Tibial nerve (tissue), 4 donors: Measurements from ENCODE around the gene SDCCAG8. TPM values are rescaled to one million over a fixed set of nuclear protein-coding genes. Genes with fewer than 3 reads are reported as not detected.
"Not testable (repeated sequence)": the region's sequence is repeated elsewhere in the genome, so short reads cannot be mapped to it uniquely, and the experiment has no call there.

Experiments
- DNase-seq, 2 donors: peaks; one replicate each; pipeline ENCODE4 v3.0.0-alpha.2; 2019; ENCODE audit warnings: low spot score in 2 of 2
- H3K27ac ChIP-seq, 4 donors: fragments of 200-600 bp; sonication (generic) in 3 of 4; one replicate each; pipeline ENCODE4 v1.5.1; 2017 to 2019; ENCODE audit warnings: mild to moderate bottlenecking in 1 of 4
- H3K27me3 ChIP-seq, 2 donors: fragments of 200-600 bp; sonication (generic) in 1 of 2; one replicate each; pipeline versions ENCODE4 v1.5.1 to v1.6.0; 2017 to 2019
- H3K36me3 ChIP-seq, 3 donors: fragments of 200-600 bp; sonication (generic); one replicate each; pipeline ENCODE4 v1.5.1; 2018 to 2019
- H3K4me1 ChIP-seq, 4 donors: fragments of 200-600 bp; sonication (generic) in 3 of 4; one replicate each; pipeline ENCODE4 v1.5.1; 2017 to 2019
- H3K4me3 ChIP-seq, 4 donors: fragments of 200-600 bp; sonication (generic) in 3 of 4; one replicate each; pipeline ENCODE4 v1.5.1; 2017 to 2019; ENCODE audit warnings: mild to moderate bottlenecking in 1 of 4, moderate library complexity in 1 of 4
- H3K9me3 ChIP-seq, 4 donors: fragments of 200-600 bp; sonication (generic) in 3 of 4; one replicate each; pipeline ENCODE4 v1.5.1; 2017 to 2019
- EP300 ChIP-seq, 2 donors: sonication (generic); formaldehyde crosslinking; IDR thresholded peaks; one replicate each; pipeline ENCODE4 v1.6.1; 2017; ENCODE audit warnings: antibody characterized with exemption in 2 of 2, mild to moderate bottlenecking in 1 of 2
- POLR2A ChIP-seq, 2 donors: fragments of 450-650 bp; IDR thresholded peaks; one replicate each; pipeline ENCODE4 v1.6.1; 2017; ENCODE audit warnings: antibody characterized with exemption in 2 of 2, mild to moderate bottlenecking in 2 of 2, moderate library complexity in 2 of 2
- WGBS, 2 donors: methylation state at CpG; one replicate each; pipeline ENCODE4 v1.1.5; 2018; 5-methylcytosine and 5-hydroxymethylcytosine counted together
- total RNA-seq, 4 donors: library from RNA; depleted of rRNA; stranded (reverse); fragments of >200 nt; gene quantifications; one replicate each; pipeline ENCODE4 v1.1.0, GENCODE V29; 2016
- TF ChIP-seq, protein P1 (sequence below), 5 experiments: fragments of 200-600 bp in 3 of 5; fragments of 450-650 bp in 2 of 5; sonication (generic) in 3 of 5; IDR thresholded peaks; one replicate each; pipeline ENCODE4 v1.5.1; 2016 to 2019; ENCODE audit warnings: antibody characterized with exemption in 5 of 5, mild to moderate bottlenecking in 3 of 5, moderate library complexity in 2 of 5

Gene SDCCAG8
- 10 to 100 TPM; 39.0 to 86.5 (median 56.0) TPM for total RNA-seq

DNA sequence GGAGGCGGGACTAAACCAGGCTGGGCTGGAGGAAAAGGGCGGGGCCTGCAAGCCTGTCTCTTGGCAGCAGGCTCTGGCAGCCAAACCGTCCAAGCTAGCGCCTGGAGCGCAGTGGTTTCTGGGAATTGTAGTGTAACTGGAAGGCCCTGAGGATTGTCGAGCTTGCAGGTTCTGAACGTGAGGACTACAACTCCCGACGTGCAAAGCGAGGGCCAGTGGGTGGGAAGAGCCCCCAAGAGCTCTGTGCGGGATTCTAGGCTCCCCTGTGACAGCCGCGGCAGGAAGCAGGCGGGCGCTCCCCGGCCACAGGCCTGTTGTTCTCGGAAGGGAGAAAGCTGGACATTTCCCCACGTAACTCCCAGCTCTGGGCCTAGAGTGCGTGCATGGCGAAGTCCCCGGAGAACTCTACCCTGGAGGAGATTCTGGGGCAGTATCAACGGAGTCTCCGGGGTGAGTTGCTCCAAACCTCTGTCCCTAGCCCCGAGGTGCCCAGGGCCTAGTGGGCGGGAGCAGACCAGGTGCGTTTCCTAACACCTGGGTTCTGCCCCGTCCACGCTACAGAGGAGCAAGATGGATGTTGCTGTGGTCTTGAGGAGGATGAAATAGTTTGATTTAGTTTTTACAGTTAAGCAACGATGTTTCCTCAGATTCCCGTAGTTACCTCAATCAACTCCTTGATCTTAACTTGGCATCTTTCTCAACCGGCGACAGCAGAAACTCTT lies at the start of gene SDCCAG8:
Gene SDCCAG8, plus strand, starts transcription at position 251 of the 722 bp plus-strand sequence. Its CDS starts 133 bp downstream, at position 384.
- H3K4me1 ChIP-seq, result peaks cover 0 to 61% (median 24%) of the 10 kb centered on the region in 4 donors
- no peaks in the 10 kb centered on the region for H3K9me3 ChIP-seq
- peak; percentile 95 to 97 for DNase-seq
- no peaks in the 10 kb centered on the region for H3K27me3 ChIP-seq
- H3K36me3 ChIP-seq, result no peaks in the 10 kb centered on the region
- peak within 1 kb of the TSS; percentile 91 to 97 (median 94) for H3K27ac ChIP-seq
- TF ChIP-seq EP300 (IDR thresholded peaks at IDR 0.05), result peak; percentile 66 to 94
- TF ChIP-seq, protein P1, sequence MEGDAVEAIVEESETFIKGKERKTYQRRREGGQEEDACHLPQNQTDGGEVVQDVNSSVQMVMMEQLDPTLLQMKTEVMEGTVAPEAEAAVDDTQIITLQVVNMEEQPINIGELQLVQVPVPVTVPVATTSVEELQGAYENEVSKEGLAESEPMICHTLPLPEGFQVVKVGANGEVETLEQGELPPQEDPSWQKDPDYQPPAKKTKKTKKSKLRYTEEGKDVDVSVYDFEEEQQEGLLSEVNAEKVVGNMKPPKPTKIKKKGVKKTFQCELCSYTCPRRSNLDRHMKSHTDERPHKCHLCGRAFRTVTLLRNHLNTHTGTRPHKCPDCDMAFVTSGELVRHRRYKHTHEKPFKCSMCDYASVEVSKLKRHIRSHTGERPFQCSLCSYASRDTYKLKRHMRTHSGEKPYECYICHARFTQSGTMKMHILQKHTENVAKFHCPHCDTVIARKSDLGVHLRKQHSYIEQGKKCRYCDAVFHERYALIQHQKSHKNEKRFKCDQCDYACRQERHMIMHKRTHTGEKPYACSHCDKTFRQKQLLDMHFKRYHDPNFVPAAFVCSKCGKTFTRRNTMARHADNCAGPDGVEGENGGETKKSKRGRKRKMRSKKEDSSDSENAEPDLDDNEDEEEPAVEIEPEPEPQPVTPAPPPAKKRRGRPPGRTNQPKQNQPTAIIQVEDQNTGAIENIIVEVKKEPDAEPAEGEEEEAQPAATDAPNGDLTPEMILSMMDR (IDR thresholded peaks at IDR 0.05), result peak in 1 of 5 experiments; percentile 16
- peak; percentile 87 to 93 for TF ChIP-seq POLR2A (IDR thresholded peaks at IDR 0.05)
- WGBS, 2 donors, result 0% methylated on average over 28 to 29 of the region's 32 CpGs
- H3K4me3 ChIP-seq, result peak within 1 kb of the TSS; percentile 52 to 83 (median 74)

DNA sequence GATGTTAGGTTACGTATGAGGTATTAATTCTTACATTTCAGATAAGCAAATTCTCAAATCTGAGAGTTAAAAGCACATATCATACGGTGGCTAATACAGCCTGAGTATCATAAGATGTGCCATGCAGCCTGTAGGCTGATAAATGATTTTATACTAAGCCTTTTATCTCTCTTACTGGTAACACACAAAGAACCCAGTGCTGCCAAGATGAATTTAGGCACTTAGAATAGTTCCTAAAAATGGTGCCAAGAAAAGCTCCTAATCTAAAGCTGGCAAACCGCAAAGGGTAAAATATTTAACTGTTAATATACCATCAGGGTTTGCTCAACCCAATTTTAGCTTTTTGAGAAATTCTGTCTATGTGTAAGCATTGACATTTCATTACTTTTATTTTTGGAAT lies 43.9 kb upstream of the SDCCAG8 start:
- WGBS, 2 donors, result 39 to 46% methylated on average over 3 of the region's 3 CpGs
- not testable (repeated sequence) for H3K27me3 ChIP-seq, H3K4me3 ChIP-seq, DNase-seq, H3K9me3 ChIP-seq, H3K27ac ChIP-seq
- peaks cover 0 to 22% (median 4%) of the 10 kb centered on the region in 4 donors for H3K4me1 ChIP-seq
- H3K36me3 ChIP-seq, result peaks cover 0 to 16% (median 0%) of the 10 kb centered on the region in 3 donors

DNA sequence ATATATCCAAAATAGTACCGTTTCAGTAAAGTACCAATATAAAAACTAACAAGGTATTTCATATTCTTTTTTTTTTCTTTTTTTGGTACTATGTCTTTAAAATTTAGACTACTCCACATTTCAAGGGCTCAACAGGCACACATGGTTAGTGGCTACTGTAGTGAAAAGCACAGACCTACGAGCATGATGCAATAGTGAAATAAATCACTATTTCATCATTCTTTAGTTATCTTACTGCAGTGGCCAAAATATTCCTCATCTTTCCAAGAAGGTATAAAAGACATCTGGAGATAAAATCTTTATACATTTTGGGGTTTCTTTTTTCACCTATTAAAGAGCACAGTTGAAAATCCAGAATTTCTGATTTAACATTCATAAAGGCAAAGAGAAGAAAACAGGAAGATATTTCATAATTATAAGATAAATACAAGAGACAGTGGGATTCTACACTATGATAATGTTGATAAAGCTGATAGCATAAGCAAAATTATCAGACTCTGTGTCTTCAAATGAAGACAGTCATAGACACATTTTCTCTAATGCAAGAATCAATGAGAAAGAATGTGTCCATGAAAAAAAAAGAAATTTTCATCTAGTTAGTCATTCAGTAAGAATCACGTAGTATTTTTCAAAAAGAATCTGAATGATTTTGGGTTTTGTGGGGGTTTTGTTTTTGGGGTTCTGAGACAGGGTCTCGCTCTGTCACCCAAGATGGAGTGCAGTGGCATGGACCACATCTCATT lies 42.6 kb upstream of the SDCCAG8 start:
- no peaks in the 10 kb centered on the region for H3K9me3 ChIP-seq
- no peak for DNase-seq
- TF ChIP-seq POLR2A (IDR thresholded peaks at IDR 0.05) (no peak), EP300 (IDR thresholded peaks at IDR 0.05) (peak in 1 of 2 donors; percentile 13)
- WGBS, 2 donors, result 68 to 70% methylated on average over 4 of the region's 4 CpGs
- H3K36me3 ChIP-seq, result peaks cover 0 to 13% (median 0%) of the 10 kb centered on the region in 3 donors
- peaks cover 0 to 34% (median 4%) of the 10 kb centered on the region in 4 donors for H3K4me1 ChIP-seq
- H3K4me3 ChIP-seq, result no peak overlapping the region
- H3K27me3 ChIP-seq, result no peaks in the 10 kb centered on the region
- no peak overlapping the region for H3K27ac ChIP-seq

DNA sequence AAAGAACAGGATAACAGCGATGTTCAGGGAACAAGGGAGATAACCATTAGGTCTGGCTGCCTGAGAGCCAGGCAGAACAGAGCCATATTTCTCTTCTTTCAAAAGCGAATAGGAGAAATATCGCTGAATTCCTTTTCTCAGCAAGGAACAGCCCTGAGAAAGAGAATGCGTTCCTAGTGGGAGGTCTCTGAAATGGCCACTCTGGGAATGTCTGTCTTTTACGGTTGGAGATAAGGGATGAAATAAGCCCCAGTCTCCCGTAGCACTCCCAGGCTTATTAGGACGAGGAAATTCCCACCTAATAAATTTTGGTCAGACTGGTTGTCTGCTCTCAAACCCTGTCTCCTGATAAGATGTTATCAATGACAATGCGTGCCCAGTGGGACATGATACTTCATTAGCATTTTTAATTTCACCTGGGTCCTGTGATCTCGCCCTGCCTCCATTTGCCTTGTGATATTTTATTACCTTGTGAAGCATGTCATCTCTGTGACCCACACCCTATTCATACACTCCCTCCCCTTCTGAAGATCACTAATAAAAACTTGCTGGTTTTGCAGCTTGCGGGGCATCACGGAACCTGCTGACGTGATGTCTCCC lies 40.5 kb upstream of the SDCCAG8 start:
- not testable (repeated sequence) for H3K27ac ChIP-seq, H3K9me3 ChIP-seq, H3K27me3 ChIP-seq, H3K4me3 ChIP-seq, DNase-seq
- 86 to 88% methylated on average over 12 of the region's 12 CpGs for WGBS, 2 donors
- H3K36me3 ChIP-seq, result peaks cover 0 to 24% (median 0%) of the 10 kb centered on the region in 3 donors
- peaks cover 0 to 38% (median 4%) of the 10 kb centered on the region in 4 donors for H3K4me1 ChIP-seq

DNA sequence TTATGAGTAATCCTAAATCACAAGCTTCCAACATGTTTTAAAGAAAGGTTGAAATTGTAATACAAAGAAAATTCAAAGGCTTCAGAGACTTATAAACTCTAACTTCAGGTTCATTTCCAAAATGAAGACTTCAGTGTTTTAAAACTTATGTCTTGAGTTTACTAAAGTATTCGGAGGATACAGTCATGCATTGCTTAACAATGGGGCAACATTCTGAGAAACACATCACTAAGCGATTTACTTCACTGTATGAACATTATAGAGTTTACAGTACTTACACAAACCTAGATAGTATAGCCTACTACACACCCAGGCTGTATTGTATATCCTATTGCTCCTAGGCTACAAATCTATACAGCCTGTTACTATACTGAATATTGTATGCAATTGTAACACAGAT lies 39.1 kb upstream of the SDCCAG8 start:
- DNase-seq, result no peak
- no peak overlapping the region for H3K4me3 ChIP-seq
- WGBS, 2 donors, result 94 to 95% methylated on average over 2 of the region's 2 CpGs
- H3K4me1 ChIP-seq, result peaks cover 0 to 38% (median 4%) of the 10 kb centered on the region in 4 donors
- H3K36me3 ChIP-seq, result peaks cover 0 to 38% (median 0%) of the 10 kb centered on the region in 3 donors
- TF ChIP-seq, protein P1 (IDR thresholded peaks at IDR 0.05), result no peak
- TF ChIP-seq POLR2A (IDR thresholded peaks at IDR 0.05) (no peak), EP300 (IDR thresholded peaks at IDR 0.05) (no peak)
- H3K27ac ChIP-seq, result no peak overlapping the region
- no peaks in the 10 kb centered on the region for H3K9me3 ChIP-seq
- H3K27me3 ChIP-seq, result no peaks in the 10 kb centered on the region

DNA sequence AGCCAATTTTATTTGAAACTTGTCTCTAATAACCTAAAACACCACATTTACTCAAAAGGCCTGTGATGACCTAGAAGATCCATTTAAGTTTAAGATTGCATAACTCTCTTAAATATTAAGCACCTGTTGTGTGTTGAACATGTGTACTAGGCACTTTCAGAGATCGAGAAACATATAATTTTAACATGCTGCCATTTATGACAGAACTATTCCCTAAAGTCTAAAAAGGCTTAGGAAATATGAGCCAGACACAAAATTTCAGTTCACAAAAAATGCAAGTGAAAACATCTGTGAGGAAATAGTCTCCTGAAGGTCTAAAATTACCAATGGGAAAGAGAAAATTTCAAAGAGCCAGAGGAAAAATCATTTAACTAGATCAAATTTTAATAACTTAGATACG lies 38.5 kb upstream of the SDCCAG8 start:
- TF ChIP-seq EP300 (IDR thresholded peaks at IDR 0.05) (no peak), POLR2A (IDR thresholded peaks at IDR 0.05) (no peak)
- TF ChIP-seq, protein P1 (IDR thresholded peaks at IDR 0.05), result no peak
- H3K9me3 ChIP-seq, result no peaks in the 10 kb centered on the region
- peaks cover 0 to 42% (median 0%) of the 10 kb centered on the region in 3 donors for H3K36me3 ChIP-seq
- H3K27ac ChIP-seq, result no peak overlapping the region
- peaks cover 0 to 33% (median 4%) of the 10 kb centered on the region in 4 donors for H3K4me1 ChIP-seq
- no peak for DNase-seq
- WGBS, 2 donors, result 64 to 69% methylated on average over 2 of the region's 2 CpGs
- H3K4me3 ChIP-seq, result no peak overlapping the region
- no peaks in the 10 kb centered on the region for H3K27me3 ChIP-seq
